Measurements from ENCODE around the gene SDSL.

SDSL gene, protein sequence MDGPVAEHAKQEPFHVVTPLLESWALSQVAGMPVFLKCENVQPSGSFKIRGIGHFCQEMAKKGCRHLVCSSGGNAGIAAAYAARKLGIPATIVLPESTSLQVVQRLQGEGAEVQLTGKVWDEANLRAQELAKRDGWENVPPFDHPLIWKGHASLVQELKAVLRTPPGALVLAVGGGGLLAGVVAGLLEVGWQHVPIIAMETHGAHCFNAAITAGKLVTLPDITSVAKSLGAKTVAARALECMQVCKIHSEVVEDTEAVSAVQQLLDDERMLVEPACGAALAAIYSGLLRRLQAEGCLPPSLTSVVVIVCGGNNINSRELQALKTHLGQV

DNA sequence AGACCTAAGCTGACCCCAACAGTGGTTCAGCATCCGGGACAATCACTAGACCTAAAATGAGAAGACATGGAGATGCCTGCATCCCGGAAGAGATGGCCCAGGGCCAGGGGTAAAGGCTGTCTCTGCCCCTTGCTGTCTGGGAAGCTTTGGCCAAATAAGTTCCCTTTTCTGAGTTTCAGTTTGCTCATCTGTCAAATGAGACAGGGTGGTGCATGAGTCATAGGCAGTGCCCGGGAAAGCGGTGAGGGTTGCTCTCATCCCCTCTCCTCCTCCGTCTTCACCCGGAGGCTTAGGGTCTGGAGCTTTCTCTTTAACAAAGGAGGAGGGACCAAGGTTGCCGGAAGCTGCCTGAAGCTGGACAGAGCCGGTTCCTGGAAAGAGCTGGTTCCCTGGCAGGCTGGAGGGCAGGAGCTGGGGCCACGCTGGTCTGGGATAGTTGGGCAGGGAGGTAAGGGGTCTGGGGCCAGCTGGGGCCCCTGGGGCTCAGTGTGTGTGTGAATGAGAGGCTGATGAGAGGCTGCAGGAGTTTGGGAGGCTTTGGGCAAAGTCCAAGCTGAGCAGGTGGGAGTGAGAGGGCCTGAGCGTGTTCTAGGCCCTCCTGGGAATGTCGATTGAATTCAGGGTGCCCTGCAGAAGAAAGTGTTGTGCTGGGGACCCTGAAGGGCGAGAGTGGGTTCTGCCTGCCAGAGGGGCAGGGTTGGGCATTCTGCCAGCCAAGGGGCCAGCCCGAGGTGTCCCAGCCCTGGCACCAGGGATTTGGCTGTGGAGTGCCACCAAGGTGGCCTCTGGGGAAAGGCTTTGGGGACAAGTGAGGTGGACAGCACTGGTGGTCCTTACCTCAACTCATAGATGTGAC is at the start of gene SDSL:
TSS of gene SDSL (plus strand) at position 351 of the 856 bp plus-strand sequence. CDS start 5,603 bp downstream, outside the sequence.
- peak in 1 of 2 experiments; percentile 6 for DNase-seq

DNA sequence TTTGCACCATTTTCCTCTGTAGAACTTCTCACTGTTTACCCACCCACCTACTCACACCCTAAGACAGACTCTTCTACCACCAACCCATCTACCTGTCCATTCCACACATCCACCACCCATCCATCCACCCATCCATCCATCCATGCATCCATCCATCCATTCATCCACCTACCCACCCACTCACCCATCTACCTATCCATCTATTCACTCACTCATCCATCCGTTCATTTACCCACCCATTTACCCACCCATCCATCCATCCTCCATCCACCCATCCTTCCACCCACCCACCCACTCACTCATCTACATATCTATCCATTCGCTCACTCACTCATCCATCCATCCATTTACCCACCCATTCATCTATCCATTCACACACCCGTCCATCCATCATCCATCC is 48.7 kb upstream of the SDSL start:
- DNase-seq, result no peak

DNA sequence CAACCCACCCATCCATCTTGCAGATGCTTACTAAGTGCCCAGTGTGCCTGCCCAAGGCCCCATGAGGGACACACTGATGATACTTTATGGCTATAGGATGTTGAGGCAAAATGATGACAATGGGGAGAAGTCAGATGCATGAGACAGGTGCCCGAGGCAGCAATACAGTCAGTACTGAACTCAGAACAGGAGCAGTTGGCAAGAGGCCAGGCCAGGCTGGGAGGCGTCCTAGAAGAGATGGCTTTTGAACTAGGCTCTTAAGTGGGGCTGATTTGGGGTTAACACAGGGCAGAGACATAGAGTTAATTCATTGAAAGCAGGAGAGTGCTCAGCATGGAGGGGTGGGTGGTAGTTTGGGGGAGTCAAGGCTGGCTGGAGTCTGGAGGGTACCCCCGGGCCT is 48.2 kb upstream of the SDSL start:
- no peak for DNase-seq

DNA sequence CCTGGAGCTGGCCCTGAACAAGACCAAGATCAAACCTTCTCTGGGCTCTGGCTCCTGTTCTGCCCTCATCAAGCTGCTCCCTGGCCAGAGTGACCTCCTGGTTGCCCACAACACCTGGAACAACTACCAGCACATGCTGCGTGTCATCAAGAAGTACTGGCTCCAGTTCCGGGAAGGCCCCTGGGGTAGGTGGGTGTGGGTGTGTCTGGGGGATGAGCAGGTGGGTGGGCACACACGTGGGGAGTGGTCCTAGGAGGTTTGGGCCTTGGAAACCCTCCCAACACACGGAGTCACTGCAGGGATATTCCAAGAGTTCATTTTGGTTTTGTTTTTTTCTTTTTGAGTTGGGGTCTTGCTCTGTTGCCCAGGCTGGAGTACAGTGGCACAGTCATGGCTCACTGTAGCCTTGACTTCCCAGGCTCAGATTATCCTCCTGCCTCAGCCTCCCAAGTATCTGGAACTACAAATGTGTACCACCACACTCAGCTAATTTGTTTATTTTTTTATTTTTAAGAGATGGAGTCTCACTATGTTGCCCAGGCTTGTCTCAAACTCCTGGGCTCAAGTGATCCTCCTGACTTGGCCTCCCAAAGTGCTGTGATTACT is 47.3 kb upstream of the SDSL start:
- no peak for DNase-seq

DNA sequence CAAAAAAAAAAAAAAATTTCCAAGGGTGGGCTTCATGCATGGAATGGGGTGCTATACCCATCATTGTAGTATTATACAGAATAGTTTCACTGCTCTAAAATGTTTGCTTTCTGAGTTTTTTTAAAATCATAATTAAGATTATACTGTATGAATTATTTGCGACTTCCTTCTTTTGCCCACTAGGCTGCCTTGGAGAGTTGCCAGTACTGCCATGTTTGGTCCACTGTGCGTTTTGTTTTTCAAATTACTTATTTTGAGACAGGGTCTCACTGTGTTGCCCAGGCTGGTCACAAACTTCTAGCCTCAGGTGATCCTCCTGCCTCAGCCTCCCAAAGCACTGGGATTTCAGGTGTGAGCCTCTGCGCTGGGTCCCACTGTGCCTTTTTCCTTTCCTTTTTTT is 43.9 kb upstream of the SDSL start:
- no peak for DNase-seq

DNA sequence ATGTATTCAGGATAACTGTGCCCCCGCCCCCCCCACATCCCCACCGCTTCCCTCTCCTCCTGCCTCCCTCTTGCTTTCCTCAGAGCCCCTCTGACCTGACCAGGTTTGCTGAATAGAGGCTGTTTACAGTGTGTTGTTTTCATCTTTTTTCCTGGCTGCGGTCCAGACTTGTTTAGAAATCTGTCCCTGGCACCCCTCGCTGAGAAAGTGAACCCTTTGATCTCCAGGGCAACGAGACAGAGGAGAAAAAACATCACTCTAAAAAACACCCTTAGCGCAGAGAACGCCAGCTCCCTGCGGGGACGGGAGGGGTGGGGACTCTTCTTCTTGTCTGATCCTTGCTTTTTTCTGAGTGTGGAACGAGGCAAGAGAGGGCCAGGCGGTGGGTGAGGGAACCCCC is 41.0 kb upstream of the SDSL start:
- no peak for DNase-seq

DNA sequence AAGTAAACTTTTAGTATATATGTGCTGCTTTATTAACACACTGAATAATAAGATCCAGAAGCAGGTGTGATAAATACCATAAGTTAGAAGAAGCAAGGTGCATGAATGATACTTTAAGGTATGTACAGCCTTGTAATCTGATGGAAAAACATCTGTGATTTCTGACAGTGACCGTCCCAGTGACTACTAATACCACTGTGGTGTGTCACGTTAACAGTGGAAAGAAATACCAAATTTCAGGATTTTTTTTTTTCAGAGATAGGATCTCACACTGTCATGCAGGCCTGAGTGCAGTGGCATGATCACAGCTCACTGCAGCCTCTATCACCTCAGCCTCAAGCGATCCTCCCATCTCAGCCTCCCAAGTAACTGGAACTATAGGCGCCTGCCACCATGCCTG is 40.0 kb upstream of the SDSL start:
- no peak for DNase-seq

DNA sequence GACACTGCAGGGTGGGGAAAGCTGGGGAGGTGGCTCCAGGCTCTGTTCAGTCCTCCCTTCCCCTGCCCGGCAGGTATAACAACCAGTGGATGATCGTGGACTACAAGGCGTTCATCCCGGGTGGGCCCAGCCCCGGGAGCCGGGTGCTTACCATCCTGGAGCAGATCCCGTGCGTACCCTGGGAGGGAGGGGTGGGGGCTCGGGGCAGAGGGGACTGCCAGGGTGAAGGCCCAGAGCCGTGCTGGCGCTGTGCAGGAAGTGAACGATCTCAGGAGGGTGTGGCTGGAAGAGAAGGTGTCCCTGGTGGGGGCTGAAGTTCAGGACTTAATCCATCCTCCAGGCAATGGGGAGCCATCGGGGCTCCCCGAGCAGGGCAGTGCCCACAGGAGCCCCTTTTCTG is 37.4 kb upstream of the SDSL start:
- DNase-seq, result no peak

DNA sequence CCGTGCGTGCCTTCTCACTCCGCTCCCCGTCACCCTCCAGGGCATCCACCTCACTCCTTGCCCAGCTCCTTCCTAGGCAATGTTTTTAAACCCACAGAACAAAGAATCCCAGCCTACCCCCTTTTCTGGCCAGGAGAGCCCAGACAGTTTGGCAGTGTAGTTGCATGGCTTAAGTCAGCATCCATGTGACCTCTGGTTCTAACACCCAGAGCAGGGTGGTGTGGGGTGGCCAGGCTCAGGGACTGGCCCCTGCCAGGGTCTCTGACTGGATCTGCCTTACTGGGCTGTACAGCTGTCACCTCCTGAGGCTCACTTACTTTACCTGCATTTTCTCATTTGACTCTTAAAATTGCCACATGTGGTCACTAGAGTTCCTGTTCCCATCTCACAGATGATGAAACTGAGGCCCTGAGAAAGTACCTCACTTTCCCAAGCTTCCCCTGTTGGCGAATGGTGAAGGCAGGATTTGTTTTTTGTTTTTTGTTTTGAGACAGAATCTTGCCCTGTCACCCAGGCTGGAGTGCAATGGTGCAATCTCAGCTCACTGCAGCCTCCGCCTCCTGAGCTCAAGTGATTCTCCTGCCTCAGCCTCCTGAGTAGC is 36.8 kb upstream of the SDSL start:
- no peak for DNase-seq

DNA sequence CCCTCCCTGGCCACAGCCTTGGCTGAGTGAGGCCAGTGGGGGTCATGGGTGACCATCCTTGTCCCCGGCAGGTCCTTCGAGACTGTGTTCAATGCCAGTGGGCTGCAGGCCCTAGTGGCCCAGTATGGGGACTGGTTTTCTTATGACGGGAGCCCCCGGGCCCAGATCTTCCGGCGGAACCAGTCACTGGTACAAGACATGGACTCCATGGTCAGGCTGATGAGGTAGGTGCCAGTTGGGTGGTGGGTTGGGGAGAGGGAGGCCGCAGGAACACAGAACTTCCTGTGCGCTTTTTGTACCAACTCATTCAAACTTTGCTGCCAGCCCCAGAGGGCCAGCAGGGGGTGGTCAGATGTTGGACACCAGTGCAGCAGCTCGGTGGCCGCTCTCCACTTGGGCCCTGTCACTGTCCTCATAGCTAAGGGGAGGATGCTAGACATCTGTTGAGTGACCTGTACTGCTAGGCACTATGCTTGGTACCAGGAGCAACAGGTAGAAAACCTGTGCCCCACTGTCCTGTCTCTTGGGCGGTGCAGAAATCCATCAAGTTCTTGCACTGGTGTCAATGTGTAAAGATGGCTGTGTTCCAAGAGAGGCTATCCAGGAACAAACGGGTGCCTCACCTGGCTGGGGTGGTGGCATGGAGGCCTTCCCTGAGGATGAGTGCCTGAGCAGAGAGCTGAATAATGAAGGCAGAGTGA is 35.2 kb upstream of the SDSL start:
- DNase-seq, result no peak

DNA sequence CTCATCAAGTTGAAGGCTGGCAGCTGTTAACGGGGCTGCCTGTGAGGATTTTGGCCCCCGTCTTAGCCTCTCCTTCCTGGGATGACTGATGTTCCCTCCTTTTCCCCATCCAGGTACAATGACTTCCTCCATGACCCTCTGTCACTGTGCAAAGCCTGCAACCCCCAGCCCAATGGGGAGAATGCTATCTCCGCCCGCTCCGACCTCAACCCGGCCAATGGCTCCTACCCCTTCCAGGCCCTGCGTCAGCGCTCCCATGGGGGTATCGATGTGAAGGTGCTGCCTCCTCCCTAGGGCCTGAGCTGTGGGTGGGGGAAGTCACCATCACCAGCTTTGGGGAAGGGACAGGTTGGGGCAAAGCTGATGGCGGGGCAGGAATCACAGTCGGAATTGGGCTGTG is 34.5 kb upstream of the SDSL start:
- DNase-seq, result no peak

DNA sequence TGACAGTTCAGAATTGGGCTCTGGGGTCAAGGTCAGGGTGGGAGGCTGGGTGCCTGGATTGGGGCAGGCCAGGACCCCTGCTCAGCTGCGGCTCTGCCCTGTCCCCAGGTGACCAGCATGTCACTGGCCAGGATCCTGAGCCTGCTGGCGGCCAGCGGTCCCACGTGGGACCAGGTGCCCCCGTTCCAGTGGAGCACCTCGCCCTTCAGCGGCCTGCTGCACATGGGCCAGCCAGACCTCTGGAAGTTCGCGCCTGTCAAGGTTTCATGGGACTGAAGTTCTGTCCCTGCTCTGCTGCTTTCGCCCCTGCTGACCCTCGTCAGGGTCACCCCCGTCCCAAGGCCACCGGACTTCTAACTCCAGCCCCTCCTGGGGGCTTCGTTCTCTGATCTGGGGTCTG is 33.8 kb upstream of the SDSL start:
- DNase-seq, result no peak

DNA sequence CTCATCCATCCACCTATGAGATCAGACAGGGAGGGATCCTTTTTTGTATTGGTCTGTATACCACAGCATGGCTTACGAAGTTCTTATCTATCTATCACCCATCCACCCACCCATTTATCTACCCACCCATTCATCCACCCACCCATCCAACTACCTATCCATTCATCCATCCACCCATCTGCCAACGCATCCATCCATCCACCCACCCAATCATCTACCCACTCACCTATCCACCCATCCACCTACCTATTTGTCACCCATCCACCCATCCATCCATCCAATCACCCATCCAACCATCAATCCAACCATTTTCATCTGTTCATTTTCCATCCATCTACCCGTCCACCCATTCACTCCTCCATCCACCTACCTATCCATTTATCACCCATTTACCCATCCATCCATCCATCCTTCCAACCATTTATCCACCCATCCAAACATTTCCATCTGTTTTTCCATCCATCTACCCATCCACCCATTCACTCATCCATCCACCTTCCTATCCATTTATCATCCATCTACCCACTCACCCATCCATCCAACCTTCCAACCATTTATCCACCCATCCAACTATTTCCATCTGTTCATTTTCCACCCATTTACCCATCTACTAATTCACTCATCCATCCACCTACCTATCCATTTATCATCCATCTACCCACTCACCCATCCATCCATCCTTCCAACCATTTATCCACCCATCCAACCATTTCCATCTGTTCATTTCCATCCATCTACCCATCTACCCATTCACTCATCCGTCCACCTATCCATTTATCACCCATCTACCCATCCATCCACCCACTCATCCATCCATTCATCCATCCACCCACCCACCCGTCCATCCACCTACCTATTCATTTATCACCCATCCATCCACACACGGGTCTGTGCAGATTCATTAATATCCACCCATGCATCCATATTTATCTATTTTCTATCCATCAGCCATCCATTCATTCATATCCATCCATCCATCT is 31.8 kb upstream of the SDSL start:
- no peak for DNase-seq

DNA sequence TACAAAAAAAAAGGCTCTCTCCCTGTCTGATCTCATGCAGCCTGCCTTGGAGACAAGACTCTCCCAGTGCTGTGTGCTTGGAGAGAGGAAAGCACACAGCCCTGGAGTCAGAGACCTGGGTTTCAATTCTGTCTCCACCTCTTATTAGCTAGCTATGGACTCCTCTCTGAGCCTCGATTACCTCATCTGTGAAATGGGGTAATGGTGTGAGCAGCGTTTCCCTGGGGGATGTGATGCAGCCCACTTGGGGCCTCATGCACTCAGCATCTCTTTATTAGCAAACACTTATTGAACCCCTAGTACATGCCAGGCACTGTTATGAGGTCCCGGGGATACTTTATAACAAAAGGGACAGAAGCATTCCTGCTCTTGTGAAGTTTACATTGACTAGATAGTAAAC is 31.0 kb upstream of the SDSL start:
- no peak for DNase-seq

DNA sequence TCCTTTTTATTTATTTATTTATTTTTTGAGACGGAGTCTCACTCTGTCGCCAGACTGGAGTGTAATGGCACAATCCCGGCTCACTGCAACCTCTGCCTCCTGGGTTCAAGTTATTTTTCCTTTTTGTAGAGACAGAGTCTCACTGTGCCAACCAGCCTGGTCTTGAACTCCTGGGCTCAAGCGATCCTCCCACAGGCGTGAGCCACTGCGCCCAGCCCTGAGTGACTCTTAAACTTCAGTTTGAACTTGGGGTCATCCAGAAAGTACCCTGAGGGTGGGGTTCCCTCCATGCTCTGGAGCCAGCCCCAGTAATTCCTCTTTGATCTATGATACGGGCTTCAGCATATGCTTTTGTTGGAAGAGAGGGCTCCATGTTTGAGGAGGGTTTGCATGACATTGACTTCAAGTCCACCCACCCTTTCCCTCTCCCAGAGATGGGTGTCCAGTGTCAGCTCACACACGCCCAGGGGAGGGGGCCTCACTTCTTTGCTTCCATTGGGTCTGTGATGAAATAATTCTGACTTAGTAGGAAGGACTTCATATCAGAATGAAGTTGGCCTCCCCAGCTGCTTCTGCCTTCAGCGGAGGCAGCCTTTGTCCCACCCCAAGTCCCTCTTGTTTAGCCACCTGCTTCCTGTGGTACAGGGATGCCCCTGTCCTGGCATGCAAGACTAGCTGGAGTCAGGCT is 30.4 kb upstream of the SDSL start:
- DNase-seq, result no peak

DNA sequence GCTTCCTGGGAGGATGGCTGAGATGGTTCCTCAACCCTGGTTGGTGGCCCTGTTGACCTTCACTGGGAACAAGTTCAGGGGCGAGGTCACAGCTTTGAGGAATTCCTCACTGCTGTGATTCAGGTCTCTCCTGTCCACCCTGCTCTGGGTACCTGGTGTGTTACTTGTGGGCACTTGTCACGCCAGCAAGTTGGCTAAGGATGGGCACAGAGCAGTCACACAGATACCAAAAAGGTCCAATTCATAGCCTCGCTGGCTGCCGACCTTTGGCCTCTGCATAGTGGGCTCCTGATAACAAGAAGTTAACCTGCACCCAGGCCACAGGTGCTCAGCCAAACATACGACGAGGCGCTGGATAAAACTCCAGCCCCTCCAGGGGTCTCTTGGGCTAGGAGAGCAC is 29.7 kb upstream of the SDSL start:
- no peak for DNase-seq

DNA sequence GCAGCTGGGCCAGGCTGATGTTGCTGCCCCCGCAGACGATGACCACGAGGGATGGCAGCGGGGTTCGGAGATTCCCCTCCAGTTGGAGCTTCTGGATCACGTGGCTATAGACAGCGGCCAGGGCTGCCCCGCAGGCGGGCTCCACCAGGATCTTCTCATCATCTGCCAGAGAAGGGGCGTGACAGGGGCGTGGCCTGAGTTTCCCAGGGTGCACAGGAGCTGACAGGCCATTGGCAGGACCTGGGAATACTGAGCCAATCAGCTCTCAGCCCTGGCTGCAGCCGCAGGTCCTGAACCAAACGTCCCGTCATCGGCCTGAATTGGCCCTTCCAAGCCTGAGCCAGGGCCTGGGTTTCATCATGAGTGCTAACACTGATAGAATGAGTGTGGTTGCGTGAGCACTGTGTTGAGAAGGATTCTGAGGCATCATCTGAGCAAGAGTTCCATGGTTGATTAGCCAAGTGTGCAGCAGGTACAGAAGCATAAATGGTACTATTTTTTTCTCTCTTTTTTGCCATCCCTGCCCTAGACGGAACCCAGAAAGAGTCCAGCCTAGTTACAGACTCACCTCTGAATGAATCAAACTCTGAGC is 29.1 kb upstream of the SDSL start:
- DNase-seq, result no peak

DNA sequence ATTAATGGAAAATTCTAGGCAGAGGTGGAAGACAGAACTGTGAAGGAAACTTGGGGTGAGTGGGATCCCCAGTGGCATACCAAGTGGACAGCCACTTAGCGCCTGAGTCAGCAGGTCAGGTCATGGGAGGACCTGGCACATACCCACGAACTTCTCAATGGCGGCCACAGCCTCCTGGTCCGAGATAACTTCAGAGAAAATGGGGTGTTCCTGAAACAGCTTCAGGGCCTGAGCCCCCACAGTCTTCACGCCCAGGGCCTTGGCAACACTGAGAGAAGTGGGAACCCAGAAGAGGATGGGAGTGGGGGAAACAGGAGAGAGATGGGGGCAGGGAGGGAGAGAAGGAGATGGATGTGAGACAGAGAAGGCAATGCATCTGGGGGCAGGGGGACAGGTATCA is 28.4 kb upstream of the SDSL start:
- DNase-seq, result no peak

DNA sequence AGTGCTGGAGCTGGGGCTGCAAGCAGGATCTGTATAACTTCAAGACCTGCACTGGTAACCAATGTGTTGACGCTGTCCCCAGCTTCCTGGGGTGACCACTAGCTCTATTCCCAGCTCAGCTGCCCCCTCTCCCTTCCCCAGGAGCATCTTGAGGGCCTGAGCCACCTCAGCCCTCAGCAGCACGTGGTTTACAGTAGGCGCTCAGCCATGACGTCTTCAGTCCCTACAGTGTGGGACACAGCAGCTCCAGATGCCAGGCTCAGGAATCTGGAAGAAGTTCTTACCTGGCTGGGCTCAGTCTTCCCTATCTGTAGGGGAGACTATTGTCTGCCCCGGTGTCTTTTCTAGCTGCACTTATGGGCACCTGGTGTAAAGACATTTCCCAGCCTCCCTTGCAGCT is 27.1 kb upstream of the SDSL start:
- no peak for DNase-seq

DNA sequence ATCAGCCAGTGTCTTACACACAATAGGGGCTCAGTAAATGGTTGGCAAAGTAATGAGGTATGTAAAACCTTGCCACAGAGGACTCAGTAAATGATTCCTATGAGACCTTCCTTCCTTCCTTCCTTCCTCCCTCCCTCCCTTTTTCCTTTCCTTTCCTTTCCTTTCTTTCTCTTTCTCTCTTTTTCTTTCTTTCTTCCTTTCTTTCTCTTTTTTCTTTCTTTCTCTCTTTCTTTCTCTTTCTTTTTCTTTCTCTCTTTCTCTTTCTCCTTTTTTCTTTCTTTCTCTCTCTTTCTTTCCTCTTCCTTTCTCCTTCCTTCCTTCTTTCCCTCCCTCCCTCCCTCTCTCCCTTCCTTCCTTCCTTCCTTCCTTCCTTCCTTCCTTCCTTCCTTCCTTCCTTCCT is 26.0 kb upstream of the SDSL start:
- no peak for DNase-seq

All from stimulated activated CD4-positive, alpha-beta T cell treated with anti-CD3 and anti-CD28 coated beads, Interleukin-4, amount 100 ng/mL, for 4 hours (primary cell).